SK-N-SH (cell line): ENCODE results near the gene GSG1L.

ENCODE experiments used
- EP300 ChIP-seq, 2 experiments: IDR thresholded peaks; 2 replicates each; pipeline versions ENCODE4 v1.4.0 to v1.6.1; 2012; ENCODE audit warnings: borderline replicate concordance in 1 of 2, low read depth in 1 of 2, low read length in 1 of 2
- PBX3 ChIP-seq: IDR thresholded peaks from 2 replicates; pipeline ENCODE4; 2012

- TF ChIP-seq EP300 (IDR thresholded peaks at IDR 0.05; ENCODE audit: borderline replicate concordance in 1 of 2, low read depth in 1 of 2, low read length in 1 of 2), result no peak
- no peak for TF ChIP-seq PBX3
These were observed 2.0 kb downstream of the GSG1L start for GRCh38 chr16:28061352-28062101.
